HG02970 (cell line): ENCODE measurements around the gene P4HTM.

Experiments used
- ATAC-seq: cut with Tn5 transposase; IDR thresholded peaks from one replicate; pipeline ENCODE4 v1.9.1; 2021; ENCODE audit warnings: mild to moderate bottlenecking, moderate library complexity, moderate number of reproducible peaks; ENCODE audit not compliant: unreplicated experiment, low FRiP score

P4HTM gene, protein sequence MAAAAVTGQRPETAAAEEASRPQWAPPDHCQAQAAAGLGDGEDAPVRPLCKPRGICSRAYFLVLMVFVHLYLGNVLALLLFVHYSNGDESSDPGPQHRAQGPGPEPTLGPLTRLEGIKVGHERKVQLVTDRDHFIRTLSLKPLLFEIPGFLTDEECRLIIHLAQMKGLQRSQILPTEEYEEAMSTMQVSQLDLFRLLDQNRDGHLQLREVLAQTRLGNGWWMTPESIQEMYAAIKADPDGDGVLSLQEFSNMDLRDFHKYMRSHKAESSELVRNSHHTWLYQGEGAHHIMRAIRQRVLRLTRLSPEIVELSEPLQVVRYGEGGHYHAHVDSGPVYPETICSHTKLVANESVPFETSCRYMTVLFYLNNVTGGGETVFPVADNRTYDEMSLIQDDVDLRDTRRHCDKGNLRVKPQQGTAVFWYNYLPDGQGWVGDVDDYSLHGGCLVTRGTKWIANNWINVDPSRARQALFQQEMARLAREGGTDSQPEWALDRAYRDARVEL

DNA sequence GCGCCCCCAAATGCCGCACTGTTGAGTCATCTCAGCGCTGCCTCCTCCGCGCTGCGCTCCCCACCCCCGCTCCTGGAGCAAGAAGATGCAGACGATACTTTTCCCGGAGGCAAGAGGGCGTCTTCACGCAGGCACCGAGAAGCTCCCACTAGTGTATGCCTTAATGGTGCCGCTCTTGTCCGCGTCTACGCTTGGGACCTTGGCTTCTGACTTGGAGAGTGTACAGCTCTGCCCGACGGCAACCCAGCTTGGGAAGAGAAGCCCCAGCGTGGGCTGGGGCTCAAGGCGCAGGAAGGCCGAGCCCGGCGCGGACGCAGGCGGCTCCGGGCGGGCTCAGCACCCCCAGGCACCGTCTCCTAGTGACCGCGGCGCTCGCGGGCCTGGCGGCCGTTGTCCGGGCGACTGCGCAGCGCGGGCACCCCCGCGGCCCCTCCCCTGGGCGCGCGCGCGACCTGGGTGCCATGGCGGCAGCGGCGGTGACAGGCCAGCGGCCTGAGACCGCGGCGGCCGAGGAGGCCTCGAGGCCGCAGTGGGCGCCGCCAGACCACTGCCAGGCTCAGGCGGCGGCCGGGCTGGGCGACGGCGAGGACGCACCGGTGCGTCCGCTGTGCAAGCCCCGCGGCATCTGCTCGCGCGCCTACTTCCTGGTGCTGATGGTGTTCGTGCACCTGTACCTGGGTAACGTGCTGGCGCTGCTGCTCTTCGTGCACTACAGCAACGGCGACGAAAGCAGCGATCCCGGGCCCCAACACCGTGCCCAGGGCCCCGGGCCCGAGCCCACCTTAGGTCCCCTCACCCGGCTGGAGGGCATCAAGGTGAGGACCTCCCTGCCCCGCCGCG, at the start of gene P4HTM:
Gene P4HTM, plus strand, starts transcription at position 446 of the 840 bp plus-strand sequence. Its CDS starts 16 bp downstream, at position 462.
- ATAC-seq, result no peak

DNA sequence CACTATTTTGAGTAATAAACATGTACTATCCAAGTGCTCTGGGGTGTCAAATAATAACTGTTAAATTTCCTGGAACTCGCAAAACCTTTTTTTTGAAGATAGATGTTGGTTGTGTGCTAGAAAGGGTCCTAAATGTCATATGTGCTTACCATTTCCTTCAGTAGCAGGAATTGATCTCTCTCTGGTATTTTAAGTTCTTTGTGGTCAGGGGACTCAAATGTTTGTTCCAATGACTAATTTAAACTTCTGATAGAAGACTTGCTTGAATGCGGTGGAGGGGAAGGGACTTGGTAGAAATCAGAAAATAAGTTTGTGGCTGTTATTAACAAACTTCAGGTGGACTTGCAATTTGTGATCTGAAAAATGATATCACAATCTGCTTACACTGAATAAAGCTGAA, 44.6 kb upstream of the P4HTM start:
- ATAC-seq, result no peak

DNA sequence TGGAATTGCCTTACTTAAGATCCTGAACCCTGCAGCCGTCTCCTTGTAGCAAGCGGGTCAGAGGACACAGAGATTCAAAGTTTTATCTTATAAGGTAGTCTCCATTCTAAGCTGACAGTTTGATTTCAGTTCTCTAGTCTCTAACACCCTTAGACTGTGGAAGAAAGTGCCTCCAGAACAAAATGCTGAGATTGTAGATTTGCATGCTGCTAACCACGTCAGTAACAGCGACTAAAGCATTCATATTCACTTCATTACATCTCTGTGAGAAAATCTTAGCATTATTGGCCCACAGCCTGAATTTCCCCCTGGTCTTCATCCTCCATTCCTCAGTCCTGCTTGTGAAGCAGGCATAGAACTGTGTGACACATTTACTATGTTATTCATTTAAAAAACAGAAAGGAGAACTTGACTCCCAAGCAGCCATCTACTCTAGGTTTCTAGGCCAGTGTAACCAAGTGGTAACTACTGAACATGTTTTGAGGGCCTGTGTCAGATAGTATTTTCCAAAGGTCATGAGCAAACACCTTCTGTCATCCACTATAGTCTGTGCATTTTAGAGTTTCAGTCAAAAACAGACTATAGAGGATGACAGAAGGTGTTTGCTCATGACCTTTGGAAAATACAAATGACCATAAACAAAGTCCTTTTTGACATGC, 44.0 kb upstream of the P4HTM start:
- ATAC-seq, result no peak

DNA sequence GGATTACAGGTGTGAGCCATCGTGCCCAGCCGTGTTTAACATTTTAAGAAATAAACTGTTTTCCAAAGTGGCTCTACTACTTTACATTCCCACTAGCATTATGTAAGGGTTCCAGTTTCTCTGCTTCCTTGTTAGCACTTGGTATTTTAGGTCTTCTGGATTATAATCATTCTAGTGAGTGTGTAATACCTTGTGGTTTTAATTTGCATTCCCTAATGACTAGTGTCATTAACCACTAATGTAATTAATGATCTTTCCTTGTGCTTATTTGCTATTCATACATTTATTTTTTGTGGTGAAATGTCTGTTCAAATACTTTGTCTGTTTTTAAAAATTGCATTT, 40.7 kb upstream of the P4HTM start:
- no peak for ATAC-seq

DNA sequence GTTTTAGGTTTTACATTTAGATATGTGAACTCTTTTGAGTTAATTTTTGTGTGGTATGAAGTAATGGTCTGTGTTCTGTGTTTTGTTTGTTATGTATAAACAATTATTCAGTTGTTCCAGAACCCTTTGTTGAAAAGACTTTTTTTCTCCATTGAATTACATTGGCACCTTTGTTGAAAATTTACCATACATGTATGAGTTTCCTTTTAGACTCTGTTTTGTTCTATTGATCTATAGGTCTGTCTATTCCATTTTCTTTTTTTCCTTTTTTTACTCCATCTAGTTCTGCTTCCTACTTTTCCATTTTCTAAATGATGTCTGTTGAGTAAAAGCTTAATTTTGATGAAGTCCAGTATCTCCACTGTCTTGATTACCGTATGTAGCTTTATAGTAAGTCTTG, 40.0 kb upstream of the P4HTM start:
- no peak for ATAC-seq

DNA sequence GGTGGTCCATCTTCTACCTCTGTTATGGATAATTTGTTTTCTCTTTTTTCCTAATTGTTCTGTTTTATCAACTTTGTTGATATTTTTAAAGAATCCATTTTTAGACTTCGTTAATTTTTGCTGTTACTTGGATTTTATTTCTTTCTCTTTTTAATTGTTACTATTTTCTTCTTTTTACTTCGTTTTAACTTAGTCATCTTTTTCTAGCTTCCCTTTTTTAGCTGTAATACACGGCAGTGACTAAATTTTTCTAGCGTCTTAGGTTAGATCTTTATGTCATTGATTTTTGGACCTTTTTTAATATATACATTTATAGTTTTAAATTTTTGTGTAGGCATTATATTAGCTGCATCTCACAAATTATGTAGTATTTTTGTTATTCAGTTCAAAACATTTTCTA, 38.3 kb upstream of the P4HTM start:
- ATAC-seq, result no peak

DNA sequence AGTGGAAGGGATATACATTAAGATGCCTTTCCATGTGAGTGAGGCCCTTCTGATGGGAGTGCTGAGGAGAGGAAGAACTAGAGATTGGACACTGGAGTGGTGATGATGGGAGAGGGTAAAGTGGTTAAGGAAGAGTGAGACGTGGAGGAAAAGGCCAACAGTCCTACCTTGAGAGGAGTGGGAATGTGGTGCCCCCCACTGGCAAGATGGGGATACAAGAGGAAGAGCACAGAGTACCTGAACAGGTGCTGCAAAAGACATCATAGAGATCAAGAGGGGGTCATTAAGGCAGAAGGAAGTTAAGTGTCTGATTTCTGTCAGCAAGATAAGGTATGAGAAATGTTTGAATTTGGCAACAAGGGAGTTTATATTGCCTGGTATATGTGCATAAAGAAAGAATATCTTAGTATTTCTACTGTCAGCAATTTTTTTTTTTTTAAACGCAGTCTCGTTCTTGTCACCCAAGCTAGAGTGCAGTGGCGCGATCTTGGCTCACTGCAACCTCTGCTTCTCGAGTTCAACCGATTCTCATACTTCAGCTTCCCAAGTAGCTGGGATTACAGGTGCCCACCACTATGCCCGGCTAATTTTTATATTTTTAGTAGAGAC, 37.4 kb upstream of the P4HTM start:
- ATAC-seq, result no peak

DNA sequence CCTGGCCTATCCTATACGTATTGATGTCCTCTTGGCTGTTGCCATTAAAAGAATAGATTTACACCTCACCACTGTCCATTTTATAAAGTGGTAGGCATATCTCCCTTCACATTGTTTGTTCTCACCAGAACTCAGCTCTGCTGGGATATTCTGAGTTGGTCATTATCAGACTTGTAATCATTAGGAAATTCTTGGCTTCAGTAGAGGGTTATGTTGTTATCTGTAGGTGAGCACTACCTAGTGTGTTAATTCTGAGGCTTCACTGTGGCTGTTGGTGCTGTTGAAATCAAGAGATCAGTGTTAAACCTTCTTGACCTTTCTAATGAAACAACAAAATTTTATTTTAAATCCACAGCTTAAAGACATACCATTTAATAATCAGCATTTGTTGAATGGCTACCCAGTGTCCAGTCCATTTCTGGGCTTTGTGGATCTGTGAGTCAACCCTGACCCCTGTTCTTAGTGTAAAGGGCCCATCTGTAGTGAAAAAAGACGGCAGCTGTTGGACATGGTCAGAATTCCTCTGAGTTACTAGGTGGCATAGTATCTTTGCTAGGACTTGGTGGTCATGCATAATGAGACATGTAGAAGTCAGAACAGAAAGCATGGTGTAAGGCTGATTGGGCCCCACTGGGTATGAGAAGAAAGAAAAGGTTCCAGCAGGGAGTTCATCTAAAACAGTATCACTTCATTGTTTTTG, 32.9 kb upstream of the P4HTM start:
- ATAC-seq, result no peak

DNA sequence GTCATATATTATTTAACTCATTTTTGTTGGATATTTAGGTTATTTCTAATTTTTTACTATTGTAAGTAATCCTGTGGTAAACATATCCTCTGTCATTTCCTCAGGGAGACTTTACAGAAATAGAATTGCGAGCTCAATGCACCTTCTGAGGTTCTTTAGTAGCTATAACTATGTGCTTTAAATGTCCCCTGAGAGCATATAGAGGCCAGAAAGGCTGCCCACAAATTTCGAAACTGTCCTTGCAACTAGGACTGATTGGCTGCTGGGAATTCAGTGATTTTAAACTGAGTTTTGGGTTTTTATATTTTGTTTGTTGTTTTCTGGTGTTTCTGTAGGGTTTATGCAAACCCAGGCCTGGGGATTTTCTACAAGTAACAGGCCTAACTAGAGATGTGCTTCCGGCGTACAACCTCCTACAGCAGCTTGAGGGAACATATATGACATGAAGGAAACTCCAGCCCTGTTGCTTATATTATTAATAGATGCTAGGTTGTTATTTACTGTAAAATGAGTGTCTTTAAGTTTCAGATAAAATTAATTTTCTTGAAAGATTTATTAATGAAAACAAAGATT, 29.1 kb upstream of the P4HTM start:
- no peak for ATAC-seq

DNA sequence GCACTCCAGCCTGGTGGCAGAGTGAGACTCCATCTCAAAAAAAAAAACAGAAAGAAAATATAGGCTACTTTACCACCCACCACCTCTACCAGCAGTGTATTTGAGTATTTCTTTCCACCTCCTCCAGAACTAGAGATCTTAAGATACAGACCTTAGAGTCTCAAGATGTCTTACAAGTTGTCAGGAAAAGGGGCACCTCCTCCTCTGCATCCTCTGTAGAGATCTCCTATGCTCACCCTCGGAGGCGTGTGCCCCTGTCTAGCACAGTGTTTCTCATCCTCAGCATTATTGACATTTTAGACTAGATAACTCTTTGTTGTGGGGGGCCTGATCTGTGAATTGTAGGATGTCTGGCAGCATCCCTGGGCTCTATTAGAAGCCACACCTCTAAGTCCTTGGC, 27.7 kb upstream of the P4HTM start:
- ATAC-seq, result no peak

DNA sequence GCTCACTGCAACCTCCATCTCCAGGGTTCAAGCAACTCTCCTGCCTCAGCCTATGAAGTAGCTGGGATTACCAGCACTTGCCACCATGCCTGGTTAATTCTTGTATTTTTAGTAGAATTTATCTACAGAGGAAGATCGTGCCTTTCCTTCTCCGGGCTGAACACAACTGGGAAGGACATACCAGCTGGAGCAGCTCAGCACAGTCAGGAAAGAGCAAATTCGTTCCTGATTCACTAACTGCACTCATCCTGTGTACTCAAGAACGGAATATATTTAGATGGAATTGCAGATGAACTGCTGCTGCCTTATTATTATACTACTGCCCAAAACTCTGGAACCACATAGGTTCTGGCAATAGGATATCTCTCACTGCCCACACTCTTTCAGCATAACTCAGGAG, 27.1 kb upstream of the P4HTM start:
- no peak for ATAC-seq

DNA sequence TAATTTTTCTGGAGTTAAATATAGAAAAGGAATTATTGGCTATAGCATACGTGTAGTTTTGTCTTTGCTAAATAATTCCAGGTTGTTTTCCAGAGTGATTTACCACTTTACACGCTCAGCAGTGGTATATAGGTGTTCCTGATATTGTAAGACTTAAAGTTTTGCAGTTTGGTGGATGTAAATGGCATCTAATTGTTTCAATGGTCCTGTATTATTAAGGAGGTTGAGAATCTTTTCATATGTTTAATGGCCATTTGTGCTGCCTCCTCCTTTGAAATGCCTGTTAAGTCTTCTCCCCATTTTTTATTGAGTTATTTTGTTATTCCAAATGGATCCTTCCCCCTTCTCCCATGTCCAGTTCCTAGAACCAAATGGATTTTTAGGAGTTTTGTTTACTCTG, 26.4 kb upstream of the P4HTM start:
- ATAC-seq, result no peak

DNA sequence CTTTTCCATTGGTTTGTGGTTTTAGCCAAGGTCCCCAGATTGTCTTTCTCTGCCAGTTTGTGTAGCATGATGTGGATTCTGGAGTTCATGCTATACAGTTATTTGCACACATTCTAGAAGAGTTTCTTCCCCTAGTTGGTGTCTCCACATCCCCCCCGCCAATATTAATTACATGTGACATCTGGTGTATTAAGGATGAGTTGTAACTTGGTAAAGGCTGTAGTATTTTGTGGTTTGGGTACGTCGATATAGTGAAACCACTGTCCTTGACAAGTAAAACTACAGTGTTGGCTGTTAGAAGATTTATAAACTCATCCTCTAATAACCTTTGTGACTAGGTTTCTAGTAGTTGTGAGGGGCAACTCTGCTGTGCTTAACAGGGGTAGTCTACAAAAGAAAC, 23.7 kb upstream of the P4HTM start:
- ATAC-seq, result no peak

DNA sequence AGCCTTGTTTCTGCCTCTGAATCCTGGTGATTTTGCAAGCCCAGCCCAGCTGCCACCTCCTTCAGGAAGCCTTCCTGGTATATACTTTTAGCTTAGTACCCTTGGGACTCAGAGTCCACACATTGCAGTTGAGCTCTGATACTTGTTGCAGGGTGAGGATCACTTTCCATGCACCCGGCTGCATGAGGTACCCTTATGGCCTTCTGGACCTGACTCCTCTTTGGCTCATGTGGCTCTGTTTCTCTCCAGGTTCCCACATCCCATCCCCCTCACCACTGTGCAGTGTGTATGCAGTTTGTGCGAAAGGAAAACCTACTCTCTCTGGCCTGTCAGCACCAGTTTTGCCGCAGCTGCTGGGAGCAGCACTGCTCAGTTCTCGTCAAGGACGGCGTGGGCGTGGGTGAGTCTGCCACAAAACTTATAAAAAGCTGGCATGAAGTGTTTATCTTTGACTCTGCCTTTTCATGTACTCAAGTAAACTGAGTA, 23.1 kb upstream of the P4HTM start:
- no peak for ATAC-seq

DNA sequence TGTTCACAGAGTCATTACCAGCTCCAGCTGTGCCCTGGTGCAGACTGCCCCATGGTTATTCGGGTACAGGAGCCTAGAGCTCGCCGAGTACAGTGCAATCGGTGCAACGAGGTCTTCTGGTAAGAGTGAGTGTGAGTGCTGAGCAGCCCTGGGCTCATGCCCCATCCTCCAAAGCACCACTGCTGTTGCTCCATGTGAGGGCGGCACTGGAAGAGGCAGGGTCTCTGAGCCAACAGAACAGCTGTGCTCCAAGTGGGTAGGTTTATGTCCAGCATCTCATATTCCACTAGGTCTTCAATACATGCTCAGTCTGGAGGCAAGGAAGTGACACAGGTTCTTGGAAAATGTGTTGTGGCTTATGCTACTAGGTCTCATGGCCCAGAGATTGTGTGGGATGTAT, 19.5 kb upstream of the P4HTM start:
- no peak for ATAC-seq

DNA sequence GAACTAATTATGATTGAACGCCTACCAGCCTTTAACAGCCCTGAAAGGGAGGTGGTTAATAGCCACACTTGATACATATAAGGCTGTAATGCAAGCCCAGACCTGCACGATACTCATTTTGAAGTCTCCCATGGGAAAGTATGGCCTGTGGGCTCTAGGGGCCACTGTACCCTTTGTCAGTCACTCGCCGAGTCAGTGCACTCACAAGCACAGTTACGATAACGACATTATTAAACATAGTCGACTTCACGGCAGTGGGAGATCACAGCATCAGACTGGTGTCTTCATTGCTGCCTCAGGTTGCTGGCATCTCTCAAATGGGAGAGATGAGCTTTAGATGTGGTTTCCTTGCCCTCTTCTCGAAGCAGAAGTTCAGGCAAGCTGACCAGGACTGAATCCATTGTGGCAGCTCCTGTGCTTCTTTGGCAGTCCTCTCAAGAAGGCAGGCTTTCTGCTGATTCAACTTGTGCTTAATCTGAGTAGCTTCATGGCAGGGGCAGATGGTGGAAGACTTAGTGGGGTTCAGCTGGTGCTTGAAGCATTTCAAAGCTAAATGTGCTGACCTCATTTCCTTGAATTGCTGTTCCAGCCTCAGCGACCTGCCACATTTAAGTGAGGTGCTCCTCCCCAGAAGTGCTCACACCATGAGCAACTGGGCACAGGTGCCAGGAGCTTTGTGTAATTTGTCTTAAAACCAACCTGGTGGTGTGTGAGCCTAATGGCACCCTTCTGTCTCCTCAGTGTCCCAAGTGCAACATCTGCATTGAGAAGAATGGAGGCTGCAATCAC, 15.8 kb upstream of the P4HTM start:
- no peak for ATAC-seq

DNA sequence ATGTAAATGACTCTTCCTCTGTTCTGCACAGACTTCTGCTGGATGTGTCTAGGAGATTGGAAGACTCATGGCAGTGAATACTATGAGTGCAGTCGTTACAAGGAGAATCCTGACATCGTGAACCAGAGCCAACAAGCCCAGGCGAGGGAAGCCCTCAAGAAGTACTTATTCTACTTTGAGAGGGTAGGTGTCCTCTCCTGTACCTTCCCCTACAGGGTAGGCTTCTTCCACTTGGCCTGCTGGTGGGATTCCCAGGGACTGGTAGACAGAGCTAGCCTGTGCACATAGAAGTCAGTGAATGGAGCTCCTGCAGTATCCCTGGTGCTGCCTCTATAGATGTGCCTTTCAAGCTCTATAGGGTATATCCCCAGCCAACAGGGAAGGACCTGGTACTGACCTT, 10.6 kb upstream of the P4HTM start:
- no peak for ATAC-seq

DNA sequence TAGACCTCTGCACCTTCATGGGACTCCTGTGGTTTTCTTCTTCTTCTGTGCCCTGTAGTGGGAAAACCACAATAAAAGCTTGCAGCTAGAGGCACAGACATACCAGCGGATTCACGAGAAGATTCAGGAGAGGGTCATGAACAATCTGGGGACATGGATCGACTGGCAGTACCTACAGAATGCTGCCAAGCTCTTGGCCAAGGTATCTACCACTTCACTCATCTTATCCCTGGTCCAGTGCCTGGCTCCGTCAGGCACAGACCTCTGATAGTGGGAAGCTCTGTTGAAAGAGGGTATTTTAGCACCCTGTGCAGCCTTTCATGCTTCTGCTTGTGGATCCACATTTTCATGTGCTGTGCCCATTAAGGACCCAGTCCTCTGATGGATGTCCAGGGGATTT, 9.7 kb upstream of the P4HTM start:
- ATAC-seq, result no peak

DNA sequence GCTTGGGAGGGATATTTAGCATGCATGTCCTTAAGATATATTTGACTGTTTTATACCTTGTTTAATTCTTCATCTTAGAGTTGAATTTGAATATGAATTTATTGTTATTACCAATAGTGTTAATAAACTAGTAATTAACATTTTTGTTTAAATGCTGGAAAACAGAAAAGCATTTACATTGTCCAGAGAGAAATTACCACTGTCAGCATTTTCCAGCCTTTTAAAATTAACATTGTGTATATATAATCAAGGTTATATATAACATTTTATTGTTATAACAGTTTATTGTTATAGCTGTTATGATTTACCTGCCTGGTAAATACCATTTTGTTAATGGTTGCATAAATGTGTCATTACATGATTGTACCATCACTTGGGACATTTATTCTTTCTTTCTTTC, 8.0 kb upstream of the P4HTM start:
- no peak for ATAC-seq
